ENCODE data around the gene CCDC183.
"Not testable (repeated sequence)": the region's sequence is repeated elsewhere in the genome, so short reads cannot be mapped to it uniquely, and the experiment has no call there.

The CCDC183 gene

GRCh38 chr9:136784997-136785361, 11.2 kb upstream of the CCDC183 start:
- DNase-seq (ENCODE audit: low read depth in 3 of 3), result no peak

DNA sequence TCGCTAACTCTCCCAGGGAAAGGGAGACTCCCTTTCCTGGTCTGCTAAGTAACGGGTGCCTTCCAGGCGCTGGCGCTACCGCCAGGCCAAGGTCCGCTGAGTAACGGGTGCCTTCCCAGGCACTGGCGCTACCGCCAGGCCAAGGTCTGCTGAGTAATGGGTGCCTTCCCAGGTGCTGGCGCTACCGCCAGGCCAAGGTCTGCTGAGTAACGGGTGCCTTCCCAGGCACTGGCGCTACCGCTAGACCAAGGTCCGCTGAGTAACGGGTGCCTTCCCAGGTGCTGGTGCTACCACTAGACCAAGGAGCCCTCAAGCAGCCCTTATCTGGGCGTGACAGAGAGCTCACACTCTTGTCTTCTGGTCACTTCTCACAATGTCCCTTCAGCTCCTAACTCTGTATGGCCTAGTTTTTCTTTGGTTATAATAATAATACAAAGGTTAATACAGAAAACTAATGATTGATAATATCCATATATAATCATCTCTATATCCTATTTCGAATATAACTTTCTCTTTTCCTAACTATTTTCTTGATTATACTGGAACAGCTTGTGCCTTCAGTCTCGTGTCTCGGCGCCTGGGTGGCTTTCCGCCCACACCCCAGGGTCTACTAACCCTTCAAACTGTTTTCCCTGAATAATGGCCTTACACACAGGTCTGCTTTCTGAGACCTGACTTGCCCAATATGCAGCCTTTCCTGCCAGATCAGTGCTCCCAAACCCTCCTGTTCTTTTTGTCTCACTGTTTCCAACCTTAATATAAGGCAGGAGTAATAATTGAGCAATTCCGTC, 10.4 kb upstream of the CCDC183 start:
- not testable (repeated sequence) for DNase-seq (ENCODE audit: low read depth in 3 of 3)

DNA sequence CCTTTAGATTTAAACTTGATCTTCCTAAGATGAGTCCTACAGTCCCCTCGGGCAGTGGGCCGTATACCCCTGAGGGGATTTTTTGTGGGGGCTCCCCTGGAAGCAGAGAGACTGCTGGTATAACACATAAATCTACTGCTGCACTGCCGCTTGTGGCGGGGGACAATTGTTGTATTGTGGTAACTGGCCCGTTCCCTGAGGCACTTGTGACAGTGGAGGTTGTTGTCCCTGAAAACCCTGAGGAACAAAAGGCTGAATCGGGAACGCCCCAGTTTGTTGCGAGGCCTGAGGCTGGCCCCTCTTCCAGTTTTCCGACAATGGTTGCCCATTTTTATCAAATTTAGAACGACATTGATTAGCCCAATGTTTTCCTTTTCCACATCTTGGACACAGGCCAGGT, 9.7 kb upstream of the CCDC183 start:
- no peak for DNase-seq (ENCODE audit: low read depth in 3 of 3)

GRCh38 chr9:136786983-136787382, 9.2 kb upstream of the CCDC183 start:
- not testable (repeated sequence) for DNase-seq (ENCODE audit: low read depth in 3 of 3)

GRCh38 chr9:136787690-136788400, 8.3 kb upstream of the CCDC183 start:
- peak in 2 of 3 experiments; percentile 35 to 49 for DNase-seq (ENCODE audit: low read depth in 3 of 3)

GRCh38 chr9:136788644-136789522, 7.3 kb upstream of the CCDC183 start:
- DNase-seq (ENCODE audit: low read depth in 3 of 3), result not testable (repeated sequence)

DNA sequence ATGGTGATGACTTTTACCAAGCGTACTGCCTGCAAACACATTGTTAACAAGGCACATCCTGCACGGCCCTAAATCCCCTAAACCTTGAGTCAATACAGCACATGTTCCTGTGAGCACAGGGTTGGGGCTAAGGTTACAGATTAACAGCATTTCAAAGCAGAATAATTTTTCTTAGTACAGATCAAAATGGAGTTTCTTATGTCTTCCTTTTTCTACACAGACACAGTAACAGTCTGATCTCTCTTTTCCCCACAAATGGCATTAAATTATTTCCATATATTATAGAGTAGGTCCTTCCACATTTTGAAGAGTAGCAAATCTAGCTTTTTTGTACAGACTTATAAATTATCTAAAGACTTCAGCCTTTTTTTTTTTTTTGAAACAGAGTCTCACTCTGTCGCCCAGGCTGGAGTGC, 6.6 kb upstream of the CCDC183 start:
- no peak for DNase-seq (ENCODE audit: low read depth in 3 of 3)

- peak; percentile 100 for DNase-seq (ENCODE audit: low read depth in 3 of 3)
These were observed 5.3 kb upstream of the CCDC183 start, which contains the start of gene TMEM141 for GRCh38 chr9:136790640-136791515. TSS of gene TMEM141 (plus strand) at chr9:136791344. CDS start at chr9:136791371, 27 bp downstream.

GRCh38 chr9:136791516-136792276, 4.4 kb upstream of the CCDC183 start:
- peak; percentile 43 to 61 (median 43) for DNase-seq (ENCODE audit: low read depth in 3 of 3)

GRCh38 chr9:136792321-136793085, 3.6 kb upstream of the CCDC183 start:
- no peak for DNase-seq (ENCODE audit: low read depth in 3 of 3)

GRCh38 chr9:136793086-136793946, 2.8 kb upstream of the CCDC183 start:
- no peak for DNase-seq (ENCODE audit: low read depth in 3 of 3)

- no peak for DNase-seq (ENCODE audit: low read depth in 3 of 3)
These were observed 1.7 kb upstream of the CCDC183 start for GRCh38 chr9:136794281-136794999.

DNA sequence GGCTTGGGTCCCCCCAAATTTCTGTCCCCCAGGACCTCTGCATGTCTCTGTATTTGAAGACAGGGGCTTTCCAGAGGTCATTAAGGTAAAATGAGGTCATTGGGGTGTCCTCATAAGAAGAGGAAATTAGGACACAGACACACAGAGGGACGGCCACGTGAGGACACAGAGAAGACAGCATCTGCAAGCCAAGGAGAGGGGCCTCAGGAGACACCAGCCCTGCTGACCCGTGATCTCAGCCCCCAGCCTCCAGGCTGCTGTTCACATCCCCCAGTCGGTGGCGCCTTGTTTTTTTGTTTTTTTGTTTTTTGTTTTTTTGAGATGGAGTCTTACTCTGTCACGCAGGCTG, 1.2 kb upstream of the CCDC183 start:
- DNase-seq (ENCODE audit: low read depth in 3 of 3), result no peak

DNA sequence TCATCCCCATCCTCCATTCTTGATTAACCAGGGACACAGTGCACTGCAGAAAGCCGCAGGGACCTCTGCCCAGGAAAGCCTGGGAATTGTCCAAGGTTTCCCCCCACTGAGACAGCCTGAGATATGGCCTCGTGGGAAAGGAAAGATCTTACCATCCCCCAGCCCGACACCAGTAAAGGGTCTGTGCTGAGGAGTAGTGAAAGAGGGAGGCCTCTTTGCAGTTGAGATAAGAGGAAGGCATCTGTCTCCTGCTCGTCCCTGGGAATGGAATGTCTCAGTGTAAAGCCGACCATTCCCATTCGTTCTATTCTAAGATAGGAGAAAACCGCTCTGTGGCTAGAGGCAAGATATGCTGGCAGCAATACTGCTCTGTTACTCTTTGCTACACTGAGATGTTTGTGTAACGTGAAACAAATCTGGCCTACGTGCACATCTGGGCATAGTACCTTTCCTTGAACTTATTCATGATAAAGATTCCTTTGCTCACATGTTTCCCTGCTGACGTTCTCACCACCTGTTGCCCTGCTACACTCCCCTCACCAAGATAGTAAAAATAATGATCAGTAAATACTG, 723 bp downstream of the CCDC183 start:
- DNase-seq (ENCODE audit: low read depth in 3 of 3), result not testable (repeated sequence)

- no peak for DNase-seq (ENCODE audit: low read depth in 3 of 3)
These were observed 2.6 kb downstream of the CCDC183 start for GRCh38 chr9:136798708-136799078.

DNA sequence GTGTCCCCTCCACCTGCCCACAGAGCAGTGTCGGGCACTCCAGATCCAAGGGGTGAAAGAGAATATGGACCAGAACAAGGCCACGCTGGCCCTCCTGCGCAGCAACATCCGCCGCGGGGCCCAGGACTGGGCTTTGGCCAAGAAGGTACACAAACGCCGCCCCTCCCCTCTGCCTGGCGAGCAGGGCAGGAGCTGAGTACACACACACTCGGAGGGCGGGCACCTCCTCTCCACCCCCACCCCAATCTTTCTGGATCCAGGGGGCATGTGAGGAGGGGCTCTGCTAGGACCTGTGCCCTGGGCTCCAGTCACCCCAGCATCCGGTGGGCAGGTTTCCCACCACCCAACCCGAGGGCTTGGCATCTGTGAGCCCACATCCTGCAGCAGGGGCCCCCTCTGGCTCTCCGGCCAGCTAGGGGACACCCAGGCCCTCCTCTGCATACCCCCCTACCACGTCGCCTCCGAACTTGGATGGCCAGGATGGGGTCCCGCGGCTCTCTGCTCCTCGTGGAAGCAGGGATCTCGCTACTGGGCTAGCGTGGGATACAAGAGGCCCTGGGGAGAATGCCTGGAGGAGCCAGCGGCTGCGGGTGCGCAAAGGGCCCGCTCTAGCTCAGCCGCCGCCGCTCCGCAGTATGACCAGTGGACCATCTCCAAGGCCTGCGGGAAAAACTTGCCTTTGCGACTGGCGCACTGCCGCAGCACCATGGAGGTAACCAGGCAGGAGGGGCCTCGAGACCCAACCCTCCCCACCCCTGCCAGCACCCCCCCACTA, 3.1 kb downstream of the CCDC183 start:
- no peak for DNase-seq (ENCODE audit: low read depth in 3 of 3)
